HFF-Myc (cell line): Measurements from ENCODE around the gene TTC7B.

ENCODE experiments used
- DNase-seq: peaks from one replicate; pipeline ENCODE4 v3.0.0-alpha.2; 2011; ENCODE audit warnings: low read depth; ENCODE audit errors: extremely low read depth
- H3K4me3 ChIP-seq: replicated peaks from 2 replicates; pipeline ENCODE4 v1.5.1; 2011; ENCODE audit warnings: low read depth, mild to moderate bottlenecking, control low read depth, low read length
- TF ChIP-seq, protein P1 (sequence below): IDR thresholded peaks from 2 replicates; pipeline ENCODE4 v1.5.1; 2012; ENCODE audit warnings: mild to moderate bottlenecking, low read depth, low read length, control low read depth; ENCODE audit errors: missing control alignments

TTC7B gene

DNA sequence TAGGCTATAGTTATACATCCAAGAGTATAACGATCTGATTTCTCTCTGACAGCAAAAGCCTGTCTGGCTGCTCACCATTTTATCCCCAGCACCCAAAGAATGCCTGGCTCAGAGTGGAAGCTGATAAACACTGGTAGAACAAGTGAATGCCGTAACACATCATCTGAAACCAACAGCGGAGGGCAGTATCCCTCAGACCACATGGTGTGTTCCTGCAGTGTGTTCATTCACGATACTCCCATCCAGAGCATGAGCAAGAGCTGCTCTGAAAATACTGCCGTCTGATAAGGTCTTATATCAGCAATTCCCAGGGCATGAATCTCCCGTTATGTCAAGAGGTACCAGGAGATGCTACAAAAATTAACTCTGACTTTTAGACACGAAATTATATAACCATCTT, 95.9 kb downstream of the TTC7B start:
- no peak overlapping the region for H3K4me3 ChIP-seq
- TF ChIP-seq, protein P1, sequence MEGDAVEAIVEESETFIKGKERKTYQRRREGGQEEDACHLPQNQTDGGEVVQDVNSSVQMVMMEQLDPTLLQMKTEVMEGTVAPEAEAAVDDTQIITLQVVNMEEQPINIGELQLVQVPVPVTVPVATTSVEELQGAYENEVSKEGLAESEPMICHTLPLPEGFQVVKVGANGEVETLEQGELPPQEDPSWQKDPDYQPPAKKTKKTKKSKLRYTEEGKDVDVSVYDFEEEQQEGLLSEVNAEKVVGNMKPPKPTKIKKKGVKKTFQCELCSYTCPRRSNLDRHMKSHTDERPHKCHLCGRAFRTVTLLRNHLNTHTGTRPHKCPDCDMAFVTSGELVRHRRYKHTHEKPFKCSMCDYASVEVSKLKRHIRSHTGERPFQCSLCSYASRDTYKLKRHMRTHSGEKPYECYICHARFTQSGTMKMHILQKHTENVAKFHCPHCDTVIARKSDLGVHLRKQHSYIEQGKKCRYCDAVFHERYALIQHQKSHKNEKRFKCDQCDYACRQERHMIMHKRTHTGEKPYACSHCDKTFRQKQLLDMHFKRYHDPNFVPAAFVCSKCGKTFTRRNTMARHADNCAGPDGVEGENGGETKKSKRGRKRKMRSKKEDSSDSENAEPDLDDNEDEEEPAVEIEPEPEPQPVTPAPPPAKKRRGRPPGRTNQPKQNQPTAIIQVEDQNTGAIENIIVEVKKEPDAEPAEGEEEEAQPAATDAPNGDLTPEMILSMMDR = no peak
- no peak for DNase-seq

DNA sequence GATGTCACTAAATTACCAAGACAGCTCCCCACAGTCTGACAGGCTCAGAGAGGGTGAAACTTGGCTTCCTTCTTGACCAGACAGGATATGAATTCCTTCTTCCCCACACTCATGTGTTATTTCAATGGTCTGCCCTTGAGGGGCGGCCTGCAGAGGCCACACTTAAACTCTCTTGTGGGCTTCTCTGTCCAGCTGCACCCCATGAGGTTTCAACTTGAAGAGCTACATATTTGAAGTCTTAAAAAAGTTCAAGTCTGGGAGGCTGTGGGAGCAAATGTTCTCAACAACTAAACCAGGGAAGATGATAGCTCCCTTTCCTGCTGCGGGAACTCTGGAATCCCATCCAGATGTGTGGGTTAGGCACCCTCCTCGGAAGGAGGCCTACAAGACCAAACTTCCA, 98.3 kb downstream of the TTC7B start:
- TF ChIP-seq, protein P1 = no peak
- DNase-seq = peak; percentile 80
- no peak overlapping the region for H3K4me3 ChIP-seq

DNA sequence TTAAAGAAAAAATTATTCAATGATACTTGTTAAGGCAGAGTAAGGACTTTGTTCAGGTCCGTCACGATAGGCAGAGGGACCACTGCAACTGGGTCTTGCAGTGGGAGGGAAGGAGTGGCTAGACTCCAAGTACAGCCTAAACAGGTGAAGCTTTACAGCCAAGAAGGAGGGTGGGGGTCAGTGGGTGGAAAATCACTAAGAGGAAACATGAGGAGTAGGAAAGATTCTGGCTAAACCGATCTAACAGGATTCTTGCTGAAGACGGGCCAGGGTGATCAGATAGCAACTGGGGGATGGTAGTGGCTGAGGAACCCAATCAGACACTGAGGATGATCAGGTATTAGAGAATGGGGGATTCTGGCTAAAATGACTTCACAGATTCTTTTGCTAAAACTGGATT, 100.2 kb downstream of the TTC7B start:
- DNase-seq = no peak

DNA sequence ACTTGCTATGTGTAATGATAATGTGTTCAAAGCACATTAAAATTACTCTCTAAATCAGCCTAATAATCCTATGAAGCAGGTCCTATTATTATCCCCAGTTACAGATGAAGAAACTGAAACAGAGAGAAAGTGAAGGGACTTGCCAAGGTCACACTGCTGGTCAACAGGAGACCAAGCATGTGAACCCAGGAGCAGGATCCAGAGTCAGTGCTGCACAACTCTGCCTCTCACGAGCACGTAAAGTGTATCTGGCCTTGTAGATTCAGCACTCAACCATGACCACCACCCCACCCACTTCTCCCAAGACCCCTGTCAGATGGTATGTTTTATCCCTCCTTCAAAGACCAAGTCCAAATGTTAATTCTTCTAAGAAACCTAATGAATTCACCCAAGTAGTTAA, 100.7 kb downstream of the TTC7B start:
- TF ChIP-seq, protein P1 = no peak
- DNase-seq = no peak
- H3K4me3 ChIP-seq = no peak overlapping the region

More for the DNA sequence above, 100.2 kb downstream of the TTC7B start:
- no peak overlapping the region for H3K4me3 ChIP-seq
- TF ChIP-seq, protein P1 = no peak

DNA sequence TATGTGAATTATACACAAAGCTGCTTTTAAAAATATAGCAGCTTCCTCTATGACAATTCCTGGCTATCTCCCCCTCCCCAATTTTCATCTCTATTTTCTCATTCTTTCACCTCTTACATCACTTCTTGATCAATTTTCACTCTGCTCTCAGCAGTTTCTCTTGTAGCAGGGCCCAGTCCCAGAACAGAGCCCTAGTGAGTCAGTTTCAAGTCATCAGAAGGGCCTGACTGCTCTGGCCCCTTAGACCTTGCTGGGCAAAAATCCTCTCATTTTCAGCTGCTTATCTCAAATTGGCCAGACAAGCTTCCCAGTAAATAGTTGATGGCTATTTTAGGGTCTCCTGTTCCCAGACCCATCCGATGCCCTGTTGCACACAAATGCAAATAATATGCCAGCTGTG, 101.4 kb downstream of the TTC7B start:
- TF ChIP-seq, protein P1 = no peak
- no peak for DNase-seq
- no peak overlapping the region for H3K4me3 ChIP-seq

DNA sequence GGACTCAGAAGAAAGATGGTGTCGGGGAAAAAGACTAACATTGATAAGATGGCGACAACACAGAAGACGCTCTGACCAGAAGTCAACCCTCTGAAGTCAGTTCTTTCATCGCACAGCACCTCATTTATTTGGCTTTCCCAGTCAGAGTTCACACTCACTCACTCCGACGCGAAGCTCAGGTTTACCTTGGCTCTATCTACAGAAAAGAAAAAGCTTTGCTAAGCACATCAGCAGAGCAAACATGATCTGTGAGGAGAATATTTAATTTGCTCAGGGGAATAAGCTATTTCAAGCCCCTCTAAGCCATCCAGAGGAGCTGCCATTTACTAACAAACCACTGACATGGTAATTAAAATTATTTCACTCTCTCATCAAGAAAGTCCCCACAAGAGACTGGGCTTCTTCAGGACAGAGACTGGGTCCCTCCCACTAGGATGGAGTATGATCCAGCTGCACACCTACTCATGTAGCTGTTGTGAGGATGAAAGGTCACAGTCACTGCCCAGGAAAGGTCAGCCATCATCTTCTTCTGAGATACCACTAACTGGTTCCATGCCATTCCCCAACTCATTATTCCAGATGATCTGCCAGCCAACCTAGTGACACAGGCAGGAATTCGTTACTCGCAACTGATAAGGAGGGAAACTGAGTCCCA, 111.4 kb downstream of the TTC7B start:
- TF ChIP-seq, protein P1 = no peak
- H3K4me3 ChIP-seq = no peak overlapping the region
- no peak for DNase-seq
